BE2C (cell line): ENCODE data around the gene KCNG2.

Experiments used
- DNase-seq: peaks from one replicate; pipeline ENCODE4 v3.0.0-alpha.2; 2020
- H3K27me3 ChIP-seq: fragments of 250-450 bp; sonication (Bioruptor Pico); 2 replicates; pipeline ENCODE4 v1.5.1; 2020; ENCODE audit warnings: mild to moderate bottlenecking
- H3K36me3 ChIP-seq: fragments of 250-450 bp; sonication (Bioruptor Pico); 2 replicates; pipeline ENCODE4 v1.5.1; 2020; ENCODE audit warnings: mild to moderate bottlenecking
- H3K4me1 ChIP-seq: fragments of 250-450 bp; sonication (Bioruptor Pico); 2 replicates; pipeline ENCODE4 v1.5.1; 2020
- H3K4me3 ChIP-seq: 2 replicates; pipeline ENCODE4 v1.5.1; 2011; ENCODE audit warnings: low read depth, low read length
- H3K9me3 ChIP-seq: fragments of 250-450 bp; sonication (Bioruptor Pico); 2 replicates; pipeline ENCODE4 v1.5.1; 2020
- TF ChIP-seq, protein P1 (sequence below): IDR thresholded peaks from 2 replicates; pipeline ENCODE4 v1.5.1; 2012; ENCODE audit warnings: mild to moderate bottlenecking, low read depth, low read length

KCNG2 gene

DNA sequence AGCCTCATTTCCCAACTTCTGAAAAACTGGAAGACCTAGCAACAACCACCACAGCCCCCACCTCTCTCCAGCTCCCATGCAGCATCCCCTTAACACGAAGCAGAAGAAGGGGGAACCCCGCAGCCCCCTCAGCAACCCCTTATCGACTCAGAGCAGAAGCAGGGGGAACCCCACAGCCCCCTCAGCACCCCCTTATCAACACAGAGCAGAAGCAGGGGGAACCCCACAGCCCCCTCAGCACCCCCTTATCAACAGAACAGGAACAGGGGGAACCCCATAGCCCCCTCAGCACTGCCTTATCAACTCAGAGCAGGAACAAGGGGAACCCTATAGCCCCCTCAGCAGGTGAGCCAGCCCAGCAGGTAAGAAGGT, 147.0 kb downstream of the KCNG2 start:
- no peak for DNase-seq
- Histone ChIP-seq H3K4me3 (no peak overlapping the region), H3K27me3 (no peaks in the 10 kb centered on the region), H3K4me1 (no peaks in the 10 kb centered on the region), H3K9me3 (no peaks in the 10 kb centered on the region), H3K36me3 (no peaks in the 10 kb centered on the region)
- TF ChIP-seq, protein P1, sequence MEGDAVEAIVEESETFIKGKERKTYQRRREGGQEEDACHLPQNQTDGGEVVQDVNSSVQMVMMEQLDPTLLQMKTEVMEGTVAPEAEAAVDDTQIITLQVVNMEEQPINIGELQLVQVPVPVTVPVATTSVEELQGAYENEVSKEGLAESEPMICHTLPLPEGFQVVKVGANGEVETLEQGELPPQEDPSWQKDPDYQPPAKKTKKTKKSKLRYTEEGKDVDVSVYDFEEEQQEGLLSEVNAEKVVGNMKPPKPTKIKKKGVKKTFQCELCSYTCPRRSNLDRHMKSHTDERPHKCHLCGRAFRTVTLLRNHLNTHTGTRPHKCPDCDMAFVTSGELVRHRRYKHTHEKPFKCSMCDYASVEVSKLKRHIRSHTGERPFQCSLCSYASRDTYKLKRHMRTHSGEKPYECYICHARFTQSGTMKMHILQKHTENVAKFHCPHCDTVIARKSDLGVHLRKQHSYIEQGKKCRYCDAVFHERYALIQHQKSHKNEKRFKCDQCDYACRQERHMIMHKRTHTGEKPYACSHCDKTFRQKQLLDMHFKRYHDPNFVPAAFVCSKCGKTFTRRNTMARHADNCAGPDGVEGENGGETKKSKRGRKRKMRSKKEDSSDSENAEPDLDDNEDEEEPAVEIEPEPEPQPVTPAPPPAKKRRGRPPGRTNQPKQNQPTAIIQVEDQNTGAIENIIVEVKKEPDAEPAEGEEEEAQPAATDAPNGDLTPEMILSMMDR, result no peak

DNA sequence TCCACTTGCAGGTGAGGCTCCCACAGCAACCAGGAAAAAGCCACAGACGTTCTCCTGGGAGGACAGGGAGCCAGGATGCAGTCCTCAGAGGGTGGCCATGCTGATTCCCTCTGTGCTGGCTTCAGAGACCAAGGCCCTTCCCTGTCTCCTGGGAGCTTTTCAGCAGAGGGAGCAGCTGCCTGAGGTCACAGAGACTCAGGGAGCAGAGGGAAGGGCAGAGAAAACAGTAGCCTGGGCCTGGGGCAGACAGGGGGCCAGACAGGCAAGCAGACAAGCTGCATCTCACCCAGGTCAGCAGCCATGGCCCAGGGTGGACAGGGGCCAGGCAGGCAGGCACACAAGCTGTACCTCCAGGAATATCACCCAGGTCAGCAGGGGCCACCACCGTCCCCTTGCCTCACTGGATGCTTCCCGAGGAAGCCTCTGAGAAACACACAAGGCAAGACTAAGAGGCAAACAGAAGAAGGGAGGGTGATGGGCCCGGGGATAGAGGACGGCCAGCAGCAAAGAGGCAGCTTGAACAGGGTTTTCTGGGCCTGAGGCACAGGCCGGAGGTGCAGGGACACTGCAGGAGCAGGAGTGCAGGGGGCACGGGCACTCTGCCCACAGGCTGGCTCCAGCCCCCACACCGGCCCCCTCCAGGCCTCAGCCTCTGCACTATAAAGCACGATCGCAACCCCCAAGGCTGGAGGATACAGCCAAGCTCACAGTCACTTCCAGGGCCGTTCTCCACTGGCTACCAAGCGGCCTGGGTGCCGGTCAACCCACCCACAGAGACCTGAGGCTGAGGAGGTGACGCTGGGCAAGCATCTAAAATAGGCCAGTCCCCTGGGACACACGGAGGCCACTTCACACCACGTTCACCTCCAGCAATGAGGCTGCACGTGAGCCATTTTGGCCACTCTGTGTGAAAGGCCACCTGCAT, 147.6 kb downstream of the KCNG2 start:
- no peak overlapping the region for H3K4me3 ChIP-seq
- H3K27me3 ChIP-seq, result no peaks in the 10 kb centered on the region
- no peak for DNase-seq
- H3K4me1 ChIP-seq, result no peaks in the 10 kb centered on the region
- TF ChIP-seq, protein P1, result no peak
- H3K36me3 ChIP-seq, result no peaks in the 10 kb centered on the region
- H3K9me3 ChIP-seq, result no peaks in the 10 kb centered on the region

DNA sequence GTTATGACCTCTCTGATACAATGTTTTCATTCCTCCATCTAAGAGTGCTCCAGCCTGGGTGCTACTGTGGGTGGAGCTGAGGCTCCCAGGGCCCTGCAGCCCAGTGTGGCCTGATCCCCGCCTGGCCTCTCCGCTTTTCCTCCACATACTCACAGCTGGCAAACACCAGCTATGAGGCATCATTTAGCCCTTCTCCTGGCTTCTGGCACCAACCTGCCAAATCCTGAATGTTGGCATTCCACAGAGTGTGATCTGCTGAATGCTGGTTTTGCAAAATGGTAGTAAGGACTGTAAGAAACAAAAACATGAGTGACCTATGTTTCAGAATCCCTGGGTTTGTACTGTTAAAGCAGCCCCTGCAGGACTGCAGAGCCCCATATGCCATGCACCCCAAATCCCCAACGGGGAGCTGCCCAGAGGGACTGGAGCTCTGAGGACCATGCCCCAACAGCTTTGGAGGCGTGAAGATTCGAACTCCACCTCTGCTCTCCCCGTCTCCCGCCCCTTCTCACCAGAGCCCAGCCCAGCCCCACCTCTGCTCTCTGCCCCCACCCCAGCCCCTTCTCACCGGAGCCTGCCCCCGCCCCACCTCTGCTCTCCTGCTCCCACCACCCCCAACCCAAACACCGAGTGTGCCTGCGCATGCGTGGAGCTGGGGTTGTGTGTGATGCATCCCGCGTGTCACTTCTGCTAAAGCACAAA, 149.5 kb downstream of the KCNG2 start:
- Histone ChIP-seq H3K4me1 (no peaks in the 10 kb centered on the region), H3K27me3 (no peaks in the 10 kb centered on the region), H3K36me3 (no peaks in the 10 kb centered on the region), H3K9me3 (no peaks in the 10 kb centered on the region), H3K4me3 (no peak overlapping the region)
- DNase-seq, result no peak
- TF ChIP-seq, protein P1, result no peak

DNA sequence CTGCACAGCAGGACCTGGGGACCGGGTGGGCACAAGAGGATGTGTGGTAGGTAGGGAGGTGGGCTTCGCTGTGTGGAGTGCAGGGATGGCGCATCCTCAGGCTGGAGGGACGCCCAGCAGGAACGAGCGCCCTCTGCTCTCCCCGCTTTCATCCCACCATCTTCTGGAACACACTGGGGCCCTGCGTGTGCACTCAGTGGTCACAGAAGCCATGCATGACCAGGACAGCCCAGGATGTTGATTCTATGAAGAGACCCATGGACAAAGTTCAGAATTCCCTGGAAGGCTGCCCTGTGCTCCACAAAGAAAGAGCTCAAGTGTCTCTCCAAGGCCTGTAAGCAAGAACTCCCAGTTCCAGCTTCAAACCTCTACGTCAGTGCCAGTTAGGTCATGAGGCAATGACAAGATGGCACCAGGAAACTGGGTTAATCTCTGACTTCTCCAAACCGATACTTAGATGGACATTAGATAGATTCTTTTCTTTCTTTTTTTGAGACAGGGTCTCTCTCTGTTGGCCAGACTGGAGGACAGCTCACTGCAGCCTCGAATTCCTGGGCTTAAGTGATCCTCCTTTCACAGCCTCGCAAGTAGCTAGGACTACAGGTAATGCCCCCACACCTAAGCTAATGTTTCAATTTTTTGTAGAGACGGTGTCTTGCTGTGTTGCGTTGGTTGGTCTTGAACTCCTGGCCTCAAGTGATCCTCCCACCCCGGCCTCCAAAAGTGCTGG, 150.3 kb downstream of the KCNG2 start:
- Histone ChIP-seq H3K9me3 (no peaks in the 10 kb centered on the region), H3K4me1 (no peaks in the 10 kb centered on the region), H3K4me3 (no peak overlapping the region), H3K36me3 (no peaks in the 10 kb centered on the region), H3K27me3 (no peaks in the 10 kb centered on the region)
- no peak for DNase-seq
- TF ChIP-seq, protein P1, result no peak

DNA sequence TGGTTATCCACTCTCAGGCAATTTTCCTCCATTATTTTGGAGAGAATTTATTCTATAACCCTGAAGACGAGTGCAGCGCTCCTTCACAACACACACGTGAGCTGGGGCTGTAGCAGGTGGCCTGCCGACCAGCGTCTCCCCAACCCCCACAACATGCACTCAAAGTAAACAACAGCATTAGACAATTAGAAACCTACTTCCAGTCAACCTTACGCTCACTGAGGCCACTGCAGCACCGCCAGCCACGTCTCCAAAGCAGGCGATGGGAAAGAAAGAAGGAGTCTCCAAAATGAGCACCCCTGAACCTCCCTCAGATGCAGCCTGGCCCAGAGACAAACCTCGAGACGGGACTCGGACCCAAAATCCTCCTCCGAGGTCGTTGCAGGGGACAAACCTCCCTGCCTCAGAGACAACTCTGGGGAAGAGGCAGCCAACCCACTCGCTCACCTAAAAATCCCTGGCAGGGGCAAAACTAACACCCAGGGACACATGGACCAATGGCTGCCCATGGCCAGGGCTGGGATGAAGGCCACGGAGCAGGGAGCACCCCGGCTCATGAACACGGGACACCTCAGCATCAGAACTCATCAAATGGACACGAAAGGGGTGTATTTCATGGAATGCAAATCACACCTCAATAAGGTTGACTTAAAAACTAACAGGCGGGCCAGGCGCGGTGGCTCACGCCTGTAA, 151.1 kb downstream of the KCNG2 start:
- DNase-seq, result no peak

More for the DNA sequence above, 151.1 kb downstream of the KCNG2 start:
- no peak overlapping the region for H3K4me3 ChIP-seq
- no peaks in the 10 kb centered on the region for H3K4me1 ChIP-seq
- no peaks in the 10 kb centered on the region for H3K36me3 ChIP-seq
- H3K27me3 ChIP-seq, result no peaks in the 10 kb centered on the region
- TF ChIP-seq, protein P1, result no peak
- no peaks in the 10 kb centered on the region for H3K9me3 ChIP-seq
